Suppressor macrophage treated with lipopolysaccharide for 4 hours (primary cell): ENCODE results near the gene MFN1.
"Not testable (repeated sequence)": the region's sequence is repeated elsewhere in the genome, so short reads cannot be mapped to it uniquely, and the experiment has no call there.

ENCODE experiments used
- DNase-seq: peaks from one replicate; pipeline ENCODE4 v3.0.0-alpha.2; 2020

MFN1 gene

DNA sequence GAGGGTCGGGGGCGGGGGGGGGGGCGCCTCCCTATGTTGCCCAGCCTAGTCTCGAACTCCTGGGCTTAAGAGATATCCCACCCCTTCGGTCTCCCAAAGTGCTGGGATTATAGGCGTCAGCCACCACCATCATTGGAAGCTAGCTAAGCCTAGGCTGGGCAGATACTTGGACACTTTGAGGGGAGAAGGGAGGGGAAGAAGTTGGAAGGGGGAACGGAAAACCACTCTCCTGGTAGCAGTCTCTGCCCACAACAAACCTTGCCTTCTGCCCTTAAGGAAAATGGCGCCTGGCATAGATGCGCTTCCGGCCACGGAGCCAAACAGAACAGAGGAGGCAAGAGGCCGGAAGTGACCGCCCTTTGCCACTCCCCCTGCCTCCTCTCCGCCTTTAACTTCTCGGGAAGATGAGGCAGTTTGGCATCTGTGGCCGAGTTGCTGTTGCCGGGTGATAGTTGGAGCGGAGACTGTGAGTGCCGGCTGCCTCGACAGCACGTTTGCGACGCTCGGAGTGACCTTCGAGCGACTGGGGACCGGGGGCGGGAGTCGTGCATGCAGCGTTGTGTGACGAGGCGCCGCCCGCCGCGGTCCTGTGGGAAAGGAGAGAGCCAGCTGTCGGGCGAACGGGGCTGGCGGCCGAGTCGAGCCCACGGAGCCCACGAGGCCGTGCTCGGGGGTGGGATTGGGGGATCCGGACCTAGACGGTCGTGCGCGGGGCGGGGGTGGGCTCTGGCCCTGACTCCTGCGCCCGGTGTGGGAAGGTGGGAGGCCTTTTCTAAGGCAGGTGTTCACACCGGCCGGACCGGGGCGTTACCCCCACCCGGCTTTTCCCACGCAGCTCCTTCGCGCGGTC lies at the start of gene MFN1:
Gene MFN1, plus strand, starts transcription at position 365 of the 850 bp plus-strand sequence. CDS start 1,143 bp downstream, outside the sequence.
- DNase-seq = peak; percentile 96

DNA sequence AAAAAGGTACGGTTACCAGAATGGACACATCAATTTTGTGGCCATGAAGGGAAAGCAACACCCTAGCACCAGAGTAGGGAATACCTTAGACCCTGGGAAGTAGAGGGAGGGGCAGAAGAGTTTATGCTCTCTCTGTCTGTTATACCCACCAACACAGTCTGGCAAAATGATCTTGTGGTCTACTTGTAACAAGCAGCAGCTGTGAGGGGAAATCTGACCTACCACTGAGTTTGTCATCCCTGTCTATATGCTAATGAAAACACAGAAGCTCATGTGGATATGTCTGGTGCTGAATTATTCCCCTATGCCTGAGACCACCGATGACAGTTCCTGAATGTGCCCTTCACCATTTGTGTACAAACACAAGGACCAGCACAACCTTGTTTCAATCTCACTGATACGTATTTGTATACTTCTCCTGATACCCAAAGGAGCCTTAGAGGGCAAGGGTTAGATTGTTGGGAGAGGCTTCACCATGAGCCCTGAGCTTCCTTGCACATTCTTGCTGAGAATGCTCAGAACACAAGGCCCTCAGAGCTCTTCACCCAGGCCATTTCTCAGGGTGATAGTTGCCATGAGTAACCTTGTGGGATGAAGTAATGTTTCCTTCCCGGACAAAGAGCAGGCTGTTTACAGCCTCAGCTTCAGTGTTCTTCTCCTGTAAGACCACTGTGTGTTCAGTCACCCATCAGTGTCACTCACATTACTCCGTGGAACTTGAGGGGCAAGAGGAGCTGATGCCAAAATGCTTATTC lies 49.4 kb upstream of the MFN1 start:
- no peak for DNase-seq

DNA sequence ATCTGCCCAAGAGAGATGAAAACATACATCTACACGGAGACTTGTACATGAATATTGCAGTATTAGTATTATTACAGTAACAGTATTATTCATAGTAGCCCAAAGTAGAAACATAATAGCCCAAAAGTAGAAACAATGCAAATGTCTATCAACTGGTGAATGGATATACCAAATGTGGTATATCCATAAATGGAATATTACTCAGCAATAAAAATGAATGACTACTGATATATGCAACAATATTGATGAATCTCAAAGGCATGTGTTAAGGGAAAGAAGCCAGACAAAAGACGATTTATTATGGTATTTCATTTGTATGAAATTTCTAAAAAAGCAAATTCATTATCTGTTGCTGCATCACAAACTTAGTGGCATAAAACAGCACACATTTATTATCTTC lies 48.2 kb upstream of the MFN1 start:
- no peak for DNase-seq

- DNase-seq = no peak
Observed at GRCh38 chr3:179299999-179300613, 47.4 kb upstream of the MFN1 start.

DNA sequence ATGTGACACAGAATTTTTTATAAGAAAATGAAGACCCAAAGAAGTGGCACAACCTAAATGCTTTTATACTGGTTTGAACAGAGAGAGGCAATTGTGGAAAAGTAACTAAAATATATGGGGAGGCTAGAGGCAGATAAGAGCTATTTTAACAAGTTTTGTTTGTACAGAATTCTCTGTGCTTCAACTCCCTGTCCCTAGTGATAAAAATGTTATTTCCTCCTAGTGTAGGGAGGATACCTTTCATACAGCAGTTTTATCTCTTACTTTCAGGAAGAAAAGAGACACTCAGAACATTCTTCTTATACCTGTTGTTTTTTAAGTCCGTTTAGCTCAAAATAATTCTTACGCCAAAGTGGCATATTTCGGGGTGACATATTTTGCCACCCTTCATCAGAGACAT lies 45.9 kb upstream of the MFN1 start:
- no peak for DNase-seq

DNA sequence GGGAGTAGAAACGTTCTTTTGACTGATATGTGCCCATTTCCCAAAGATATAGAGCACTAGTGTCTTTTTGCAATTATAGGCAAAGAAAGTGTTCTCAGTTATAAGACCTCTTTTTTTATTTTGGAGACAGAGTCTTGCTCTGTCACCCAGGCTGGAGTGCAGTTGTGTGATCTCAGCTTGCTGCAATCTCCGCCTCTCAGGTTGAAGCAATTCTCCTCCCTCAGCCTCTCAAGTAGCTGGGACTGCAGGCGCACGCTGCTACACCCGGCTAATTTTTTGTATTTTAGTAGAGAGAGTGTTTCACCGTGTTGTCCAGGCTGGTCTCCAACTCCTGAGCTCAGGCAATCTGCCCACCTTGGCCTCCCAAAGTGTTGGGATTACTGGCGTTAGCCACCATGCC lies 45.4 kb upstream of the MFN1 start:
- no peak for DNase-seq

- DNase-seq = peak; percentile 29
Observed at GRCh38 chr3:179304605-179305004, 42.9 kb upstream of the MFN1 start.

DNA sequence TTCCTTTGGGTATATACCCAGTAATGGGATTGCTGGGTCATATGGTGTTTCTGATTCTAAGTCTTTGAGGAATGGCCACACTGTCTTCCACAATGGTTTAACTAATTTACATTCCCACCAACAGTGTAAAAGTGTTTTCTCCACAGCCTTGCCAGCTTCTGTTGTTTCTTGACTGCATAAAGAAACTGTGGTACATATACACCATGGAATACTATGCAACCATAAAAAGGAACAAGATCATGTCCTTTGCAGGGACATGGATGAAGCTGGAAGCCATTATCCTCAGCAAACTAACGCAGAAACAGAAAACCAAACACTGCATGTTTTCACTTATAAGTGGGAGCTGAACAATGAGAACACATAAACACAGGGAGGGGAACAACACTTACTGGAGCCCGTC lies 40.1 kb upstream of the MFN1 start:
- not testable (repeated sequence) for DNase-seq

GRCh38 chr3:179308001-179308400 lies 39.5 kb upstream of the MFN1 start:
- no peak for DNase-seq

GRCh38 chr3:179309225-179310078 lies 38.1 kb upstream of the MFN1 start:
- no peak for DNase-seq

- DNase-seq = no peak
Observed at GRCh38 chr3:179318876-179319275, 28.6 kb upstream of the MFN1 start.

GRCh38 chr3:179321668-179322285 lies 25.7 kb upstream of the MFN1 start:
- DNase-seq = peak; percentile 37

DNA sequence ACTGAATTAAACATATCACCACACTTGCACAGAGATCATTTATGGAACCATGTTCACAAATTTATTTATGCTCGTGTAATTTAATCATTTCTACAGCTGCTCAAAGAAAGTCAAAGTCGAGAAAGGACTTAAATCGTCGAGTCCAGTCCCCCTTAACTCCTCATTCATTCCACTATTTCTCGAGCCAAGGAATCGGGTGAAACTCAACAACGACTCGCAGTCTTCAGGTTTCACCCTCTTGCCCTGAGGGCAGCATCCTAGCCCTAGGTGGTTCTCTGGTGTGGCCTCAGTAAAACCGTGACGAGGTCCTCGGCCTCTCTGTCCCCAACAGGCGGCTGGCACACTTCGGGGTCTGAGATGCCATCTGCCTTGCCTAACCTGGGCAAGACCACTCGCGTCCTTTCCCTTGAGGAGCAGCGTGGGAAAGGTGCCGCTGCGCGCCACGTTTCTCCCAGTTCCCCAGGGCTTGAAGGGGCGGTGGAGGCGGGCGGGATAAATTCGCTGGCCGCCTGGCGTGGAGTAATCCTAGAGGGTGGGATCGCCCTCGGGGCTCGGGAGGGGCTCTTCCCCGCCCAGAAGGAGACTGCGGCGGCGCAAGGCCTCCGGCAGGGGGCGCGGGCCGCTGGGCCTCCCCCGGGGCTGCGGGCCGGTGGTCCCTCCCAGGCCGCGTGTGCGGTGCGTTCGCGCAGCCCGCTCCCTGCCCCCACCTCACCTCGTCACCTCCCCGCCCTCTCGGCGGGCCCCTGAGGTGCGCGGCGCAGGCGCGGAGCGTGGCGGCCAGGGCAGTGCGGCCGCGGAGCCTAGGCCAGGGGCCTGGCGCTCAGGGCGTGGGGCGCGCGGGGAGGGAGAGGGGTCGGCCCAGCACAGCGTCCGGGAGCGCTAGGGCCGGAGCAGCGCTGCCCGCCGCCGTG lies 25.0 kb upstream of the MFN1 start, which contains the start of gene ZNF639:
Gene ZNF639, plus strand, starts transcription at position 746 of the 911 bp plus-strand sequence. CDS start 5,263 bp downstream, outside the sequence.
- peak; percentile 89 for DNase-seq

GRCh38 chr3:179323197-179324110 lies 24.1 kb upstream of the MFN1 start:
- peak; percentile 73 for DNase-seq

DNA sequence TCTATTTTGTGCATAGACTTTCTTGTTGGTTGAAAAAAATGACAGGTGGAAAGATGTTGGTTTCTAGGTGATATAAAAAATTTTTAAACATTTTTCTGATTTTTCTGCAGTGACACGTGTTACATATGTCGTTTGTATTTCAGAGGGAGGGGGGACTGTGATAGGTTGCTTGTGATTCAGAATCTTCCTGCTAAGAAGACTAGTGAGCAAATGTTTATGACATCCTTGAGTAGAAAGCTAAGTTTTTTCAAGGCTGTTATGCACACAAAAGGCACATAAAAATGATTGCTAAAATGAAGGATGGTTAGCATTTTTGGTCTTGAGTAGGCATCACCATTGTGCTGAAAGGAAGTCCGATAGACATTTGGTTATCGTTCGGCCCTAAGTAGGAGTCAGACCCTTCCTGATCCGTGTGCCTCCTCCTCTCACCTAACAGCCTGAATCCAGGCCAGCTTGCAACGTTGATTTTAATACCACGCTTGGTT lies 23.2 kb upstream of the MFN1 start:
- no peak for DNase-seq

DNA sequence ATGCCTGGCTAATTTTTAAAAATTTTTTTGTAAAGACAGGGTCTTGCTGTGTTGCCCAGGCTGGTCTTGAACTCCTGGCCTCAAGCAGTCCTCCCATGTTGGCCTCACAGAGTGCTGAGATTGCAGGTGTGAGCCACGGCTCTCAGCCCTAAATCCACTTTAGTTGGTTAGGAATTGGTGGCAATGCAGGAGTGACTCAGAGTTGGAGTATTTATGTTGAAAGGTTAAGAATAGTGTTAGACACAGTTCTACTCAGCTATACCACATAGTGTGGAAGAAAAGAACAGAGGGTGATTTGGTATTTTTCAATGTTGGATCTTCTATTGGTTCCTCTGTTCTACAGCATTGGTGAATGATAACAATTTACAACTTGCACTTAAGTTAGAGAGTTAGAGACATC lies 17.1 kb upstream of the MFN1 start:
- no peak for DNase-seq

DNA sequence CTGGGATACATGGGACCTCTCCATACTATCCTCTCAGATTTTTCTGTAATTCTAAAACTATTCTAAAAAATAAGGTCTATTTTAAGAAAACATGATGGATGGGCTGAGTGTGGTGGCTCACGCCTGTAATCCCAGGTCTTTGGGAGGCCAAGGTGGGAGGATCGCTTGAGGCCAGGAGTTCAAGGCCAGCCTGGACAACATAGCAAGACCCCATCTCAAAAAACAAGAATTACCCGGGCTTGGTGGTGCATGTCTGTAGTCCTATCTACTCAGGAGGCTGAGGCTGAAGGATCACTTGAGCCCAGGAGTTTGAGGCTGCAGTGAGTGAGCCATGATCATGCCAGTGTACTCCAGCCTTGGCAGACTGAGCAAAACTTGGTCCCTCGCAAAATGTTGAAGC lies 15.3 kb upstream of the MFN1 start:
- no peak for DNase-seq

GRCh38 chr3:179333084-179333483 lies 14.4 kb upstream of the MFN1 start:
- DNase-seq = no peak

DNA sequence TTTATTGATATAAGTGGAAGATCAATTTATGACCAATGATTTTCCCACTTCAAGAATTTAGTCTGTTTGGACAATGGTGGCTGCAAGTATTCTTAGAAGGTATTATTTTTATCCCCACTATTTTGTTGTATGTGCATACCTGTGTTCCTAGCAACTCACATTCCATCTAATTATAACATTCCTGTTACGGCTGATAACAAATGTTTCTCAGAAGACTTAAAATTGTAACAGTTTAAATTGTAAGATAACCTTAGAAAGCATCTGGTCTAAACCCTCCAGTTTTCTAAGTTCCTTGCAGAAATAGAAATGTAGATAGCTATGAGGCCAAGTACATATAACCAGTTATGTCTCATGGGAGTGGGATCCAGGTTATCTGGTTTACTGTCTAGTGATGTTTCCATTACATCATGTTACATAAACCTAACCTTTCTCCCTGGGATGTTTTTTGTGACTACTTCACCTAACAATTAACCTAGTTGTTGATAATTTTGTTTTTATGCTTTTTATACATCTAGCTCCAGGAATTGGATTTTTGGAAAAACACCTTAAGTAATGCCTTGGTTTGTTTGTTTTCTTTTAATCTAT lies 11.1 kb upstream of the MFN1 start:
- no peak for DNase-seq
